Neural cell (in vitro differentiated cells): Measurements from ENCODE around the gene GPSM3. TPM values are rescaled to one million over a fixed set of nuclear protein-coding genes. Genes with fewer than 3 reads are reported as not detected.

Experiments
- H2AFZ ChIP-seq: fragments of 200-600, 300-800 bp; sonication (generic), shearing (Covaris generic); 2 replicates; pipeline ENCODE4 v1.6.0; 2014; ENCODE audit warnings: low read depth, mild to moderate bottlenecking, antibody characterized with exemption, low read length, moderate library complexity
- H3F3A ChIP-seq: fragments of 200-600 bp; shearing (Covaris generic); 2 replicates; pipeline ENCODE4 v1.6.1; 2016; ENCODE audit warnings: mild to moderate bottlenecking, moderate library complexity, mixed read lengths, antibody characterized with exemption, low read length; ENCODE audit not compliant: insufficient read depth, poor library complexity, severe bottlenecking
- H3K27ac ChIP-seq: fragments of 200-600, 300-800 bp; sonication (generic), shearing (Covaris generic); 2 replicates; pipeline ENCODE4 v1.5.1; 2014; ENCODE audit warnings: mild to moderate bottlenecking, low read length, moderate library complexity
- H3K27me3 ChIP-seq: fragments of 300-800, 200-600 bp; sonication (generic), shearing (Covaris generic); 2 replicates; pipeline ENCODE4 v1.6.0; 2014; ENCODE audit warnings: mild to moderate bottlenecking, low read depth, low read length, moderate library complexity; ENCODE audit not compliant: insufficient read depth
- H3K36me3 ChIP-seq: fragments of 300-800, 200-600 bp; sonication (generic), shearing (Covaris generic); 2 replicates; pipeline ENCODE4 v1.5.1; 2014; ENCODE audit warnings: mild to moderate bottlenecking, antibody characterized with exemption, low read length, moderate library complexity; ENCODE audit not compliant: insufficient read depth
- H3K4me2 ChIP-seq: fragments of 300-800, 200-600 bp; sonication (generic), shearing (Covaris generic); 2 replicates; pipeline ENCODE4 v1.6.0; 2014; ENCODE audit warnings: mild to moderate bottlenecking, low read length
- H3K4me3 ChIP-seq: fragments of 300-800, 200-600 bp; sonication (generic), shearing (Covaris generic); 2 replicates; pipeline ENCODE4 v1.5.1; 2014; ENCODE audit warnings: mild to moderate bottlenecking, low read length, moderate library complexity
- H3K79me2 ChIP-seq: fragments of 200-600 bp; shearing (Covaris generic); replicated peaks from 2 replicates; pipeline ENCODE4 v1.6.0; 2014; ENCODE audit warnings: mild to moderate bottlenecking, low read length, moderate library complexity; ENCODE audit not compliant: insufficient read depth
- H3K9ac ChIP-seq: fragments of 300-800, 200-600 bp; sonication (generic), shearing (Covaris generic); 2 replicates; pipeline ENCODE4 v1.6.1; 2016; ENCODE audit warnings: mild to moderate bottlenecking, low read length, mixed read lengths
- H3K9me2 ChIP-seq: fragments of 200-600 bp; shearing (Covaris generic); 2 replicates; pipeline ENCODE4 v1.6.1; 2016; ENCODE audit warnings: mild to moderate bottlenecking, low read length, mixed read lengths; ENCODE audit not compliant: insufficient read depth
- H3K9me3 ChIP-seq: fragments of 200-600, 300-800 bp; sonication (generic), shearing (Covaris generic); 2 replicates; pipeline ENCODE4 v1.6.1; 2016; ENCODE audit warnings: mild to moderate bottlenecking, mixed run types, low read length, moderate library complexity, mixed read lengths
- H4K20me1 ChIP-seq: fragments of 200-600 bp; shearing (Covaris generic); 2 replicates; pipeline ENCODE4 v1.6.1; 2016; ENCODE audit warnings: mild to moderate bottlenecking, mixed run types; ENCODE audit not compliant: insufficient read depth
- EP300 ChIP-seq: fragments of 450-650 bp; conservative IDR thresholded peaks from 2 replicates; pipeline ENCODE4 v1.6.1; 2014; ENCODE audit warnings: antibody characterized with exemption, mild to moderate bottlenecking, moderate library complexity; ENCODE audit not compliant: poor library complexity, severe bottlenecking
- EZH2 ChIP-seq: fragments of 200-600, 300-800 bp; shearing (Covaris generic), sonication (generic); IDR thresholded peaks from 2 replicates; pipeline ENCODE4 v1.6.1; 2014; ENCODE audit warnings: antibody characterized with exemption, low read length, borderline replicate concordance, mild to moderate bottlenecking; ENCODE audit not compliant: insufficient read depth, poor library complexity, severe bottlenecking
- MXI1 ChIP-seq: fragments of 450-650 bp; conservative IDR thresholded peaks from 2 replicates; pipeline ENCODE4 v1.6.1; 2014; ENCODE audit warnings: antibody characterized with exemption, mild to moderate bottlenecking; ENCODE audit not compliant: poor library complexity, severe bottlenecking
- POLR2AphosphoS5 ChIP-seq: IDR thresholded peaks from 2 replicates; pipeline ENCODE4 v1.6.1; 2012
- RAD21 ChIP-seq: fragments of 450-650 bp; conservative IDR thresholded peaks from 2 replicates; pipeline ENCODE4 v1.6.1; 2014; ENCODE audit warnings: antibody characterized with exemption, mild to moderate bottlenecking, moderate library complexity
- SMC3 ChIP-seq: fragments of 450-650 bp; conservative IDR thresholded peaks from 2 replicates; pipeline ENCODE4 v1.6.1; 2014; ENCODE audit warnings: antibody characterized with exemption, mild to moderate bottlenecking, moderate library complexity; ENCODE audit not compliant: poor library complexity
- TAF1 ChIP-seq: IDR thresholded peaks from 2 replicates; pipeline ENCODE4 v1.6.1; 2012; ENCODE audit warnings: low read depth
- polyA plus RNA-seq: library from polyadenylated mRNA; depleted of rRNA; stranded (reverse); fragments of >200 nt; gene quantifications from 2 replicates; pipeline ENCODE4 v1.2.3, GENCODE V29; 2014
- TF ChIP-seq, protein P1 (sequence below): fragments of 450-650 bp; IDR thresholded peaks from 2 replicates; pipeline ENCODE4 v1.5.1; 2014; ENCODE audit warnings: antibody characterized with exemption, mild to moderate bottlenecking, moderate library complexity; ENCODE audit not compliant: poor library complexity, severe bottlenecking
- TF ChIP-seq, protein P2 (sequence below): IDR thresholded peaks from 2 replicates; pipeline ENCODE4 v1.6.1; 2012; ENCODE audit warnings: borderline replicate concordance

Gene GPSM3
- polyA plus RNA-seq, 1 donor from 2014 or later: 1.2 TPM

DNA sequence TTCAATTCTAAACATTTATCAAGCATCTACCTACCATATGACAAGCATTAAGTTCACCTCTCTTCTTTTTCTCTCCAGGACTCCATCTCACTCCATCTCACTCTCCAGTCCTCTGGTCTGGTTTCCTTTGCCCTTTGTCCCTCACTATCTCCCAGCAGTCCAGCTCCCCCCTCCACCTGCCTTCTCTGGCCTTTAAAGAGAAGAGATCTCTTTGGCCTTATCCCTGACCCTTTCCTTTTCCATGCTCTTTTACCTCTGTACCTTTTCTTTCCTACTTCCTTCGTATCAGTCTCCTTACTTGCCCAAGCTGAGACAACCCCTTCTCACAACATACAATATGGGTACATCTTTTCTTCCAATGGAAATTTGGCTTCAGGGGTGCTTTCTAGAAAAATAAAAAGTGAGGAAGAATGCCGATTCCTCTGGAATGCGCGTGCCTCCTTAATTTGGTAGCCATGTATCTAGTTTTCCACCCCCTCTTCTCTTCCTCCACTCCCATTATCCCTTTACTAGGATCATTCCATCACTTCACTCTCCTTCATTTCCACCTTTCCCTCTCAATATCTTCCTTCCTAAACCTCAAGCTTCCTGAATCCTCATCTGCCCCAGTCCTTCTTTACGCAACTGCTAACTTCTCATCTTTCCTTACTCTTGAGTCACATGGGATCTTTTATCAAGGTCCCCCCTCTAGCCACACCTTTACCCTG lies 15.8 kb downstream of the GPSM3 start:
- Histone ChIP-seq H3K9ac (peak overlapping the region; percentile 99), H4K20me1 (no peaks in the 10 kb centered on the region), H3K27ac (peak overlapping the region; percentile 97), H3K79me2 (peaks cover 51% of the 10 kb centered on the region), H3K9me2 (no peaks in the 10 kb centered on the region), H3K9me3 (no peaks in the 10 kb centered on the region), H3K4me2 (peak overlapping the region; percentile 90), H3F3A (peaks cover 4% of the 10 kb centered on the region), H3K27me3 (no peaks in the 10 kb centered on the region), H2AFZ (peak overlapping the region; percentile 34), H3K4me3 (peak overlapping the region; percentile 91), H3K36me3 (no peaks in the 10 kb centered on the region)
- TF ChIP-seq MXI1: no peak
- TF ChIP-seq, protein P1, sequence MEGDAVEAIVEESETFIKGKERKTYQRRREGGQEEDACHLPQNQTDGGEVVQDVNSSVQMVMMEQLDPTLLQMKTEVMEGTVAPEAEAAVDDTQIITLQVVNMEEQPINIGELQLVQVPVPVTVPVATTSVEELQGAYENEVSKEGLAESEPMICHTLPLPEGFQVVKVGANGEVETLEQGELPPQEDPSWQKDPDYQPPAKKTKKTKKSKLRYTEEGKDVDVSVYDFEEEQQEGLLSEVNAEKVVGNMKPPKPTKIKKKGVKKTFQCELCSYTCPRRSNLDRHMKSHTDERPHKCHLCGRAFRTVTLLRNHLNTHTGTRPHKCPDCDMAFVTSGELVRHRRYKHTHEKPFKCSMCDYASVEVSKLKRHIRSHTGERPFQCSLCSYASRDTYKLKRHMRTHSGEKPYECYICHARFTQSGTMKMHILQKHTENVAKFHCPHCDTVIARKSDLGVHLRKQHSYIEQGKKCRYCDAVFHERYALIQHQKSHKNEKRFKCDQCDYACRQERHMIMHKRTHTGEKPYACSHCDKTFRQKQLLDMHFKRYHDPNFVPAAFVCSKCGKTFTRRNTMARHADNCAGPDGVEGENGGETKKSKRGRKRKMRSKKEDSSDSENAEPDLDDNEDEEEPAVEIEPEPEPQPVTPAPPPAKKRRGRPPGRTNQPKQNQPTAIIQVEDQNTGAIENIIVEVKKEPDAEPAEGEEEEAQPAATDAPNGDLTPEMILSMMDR: no peak
- TF ChIP-seq POLR2AphosphoS5: no peak
- no peak for TF ChIP-seq EZH2
- TF ChIP-seq RAD21: no peak
- TF ChIP-seq SMC3: no peak
- TF ChIP-seq, protein P2, sequence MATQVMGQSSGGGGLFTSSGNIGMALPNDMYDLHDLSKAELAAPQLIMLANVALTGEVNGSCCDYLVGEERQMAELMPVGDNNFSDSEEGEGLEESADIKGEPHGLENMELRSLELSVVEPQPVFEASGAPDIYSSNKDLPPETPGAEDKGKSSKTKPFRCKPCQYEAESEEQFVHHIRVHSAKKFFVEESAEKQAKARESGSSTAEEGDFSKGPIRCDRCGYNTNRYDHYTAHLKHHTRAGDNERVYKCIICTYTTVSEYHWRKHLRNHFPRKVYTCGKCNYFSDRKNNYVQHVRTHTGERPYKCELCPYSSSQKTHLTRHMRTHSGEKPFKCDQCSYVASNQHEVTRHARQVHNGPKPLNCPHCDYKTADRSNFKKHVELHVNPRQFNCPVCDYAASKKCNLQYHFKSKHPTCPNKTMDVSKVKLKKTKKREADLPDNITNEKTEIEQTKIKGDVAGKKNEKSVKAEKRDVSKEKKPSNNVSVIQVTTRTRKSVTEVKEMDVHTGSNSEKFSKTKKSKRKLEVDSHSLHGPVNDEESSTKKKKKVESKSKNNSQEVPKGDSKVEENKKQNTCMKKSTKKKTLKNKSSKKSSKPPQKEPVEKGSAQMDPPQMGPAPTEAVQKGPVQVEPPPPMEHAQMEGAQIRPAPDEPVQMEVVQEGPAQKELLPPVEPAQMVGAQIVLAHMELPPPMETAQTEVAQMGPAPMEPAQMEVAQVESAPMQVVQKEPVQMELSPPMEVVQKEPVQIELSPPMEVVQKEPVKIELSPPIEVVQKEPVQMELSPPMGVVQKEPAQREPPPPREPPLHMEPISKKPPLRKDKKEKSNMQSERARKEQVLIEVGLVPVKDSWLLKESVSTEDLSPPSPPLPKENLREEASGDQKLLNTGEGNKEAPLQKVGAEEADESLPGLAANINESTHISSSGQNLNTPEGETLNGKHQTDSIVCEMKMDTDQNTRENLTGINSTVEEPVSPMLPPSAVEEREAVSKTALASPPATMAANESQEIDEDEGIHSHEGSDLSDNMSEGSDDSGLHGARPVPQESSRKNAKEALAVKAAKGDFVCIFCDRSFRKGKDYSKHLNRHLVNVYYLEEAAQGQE: no peak
- TF ChIP-seq EP300: no peak
- TF ChIP-seq TAF1: no peak

DNA sequence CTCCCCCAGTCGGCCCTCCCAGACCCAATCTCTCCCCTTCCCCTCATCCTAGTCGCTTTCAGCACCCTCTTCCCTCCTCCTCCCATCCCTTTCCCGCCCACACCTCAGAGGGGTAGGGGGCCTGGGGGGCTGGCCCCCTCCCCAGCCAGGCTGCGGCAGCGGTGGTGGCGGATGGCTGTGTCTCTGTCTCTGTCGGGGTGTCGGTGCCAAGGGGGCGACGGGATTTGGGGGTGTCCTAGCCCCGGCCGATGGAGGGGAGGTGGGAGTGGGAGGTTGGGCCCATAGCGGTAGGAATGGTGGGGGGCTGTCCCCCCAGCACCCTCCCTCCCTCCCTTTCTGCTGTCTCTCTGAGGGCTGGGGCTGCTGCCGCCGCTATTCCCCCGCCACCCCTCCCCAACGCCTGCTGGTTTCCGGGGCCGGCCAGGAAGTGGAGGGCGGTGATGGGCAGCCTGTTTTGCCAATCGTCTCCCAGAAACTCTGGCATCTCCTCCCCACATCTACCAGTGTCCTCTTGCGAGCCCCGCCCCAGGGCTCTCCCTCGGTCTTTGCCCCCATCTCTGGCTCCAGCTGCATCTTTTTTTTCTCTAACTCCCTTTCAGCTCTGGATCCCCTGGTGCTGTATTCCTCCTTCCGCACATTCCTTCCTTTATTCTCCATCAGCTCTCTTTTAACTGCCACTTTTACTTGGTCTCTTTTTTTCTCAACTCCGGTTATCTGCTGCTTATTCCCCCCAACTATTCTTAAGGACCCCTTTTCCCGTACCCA lies 16.6 kb downstream of the GPSM3 start, which contains the start of gene AGPAT1:
AGPAT1 (minus strand) TSS at position 374 of the 765 bp plus-strand sequence. CDS start 4,588 bp downstream, outside the sequence.
- Histone ChIP-seq H4K20me1 (no peaks in the 10 kb centered on the region), H3K9me3 (no peaks in the 10 kb centered on the region), H3K4me2 (peak within 1 kb of the TSS; percentile 90), H3F3A (peaks cover 4% of the 10 kb centered on the region), H3K27me3 (no peaks in the 10 kb centered on the region), H3K79me2 (peaks cover 51% of the 10 kb centered on the region), H2AFZ (peak within 1 kb of the TSS; percentile 69), H3K9me2 (no peaks in the 10 kb centered on the region), H3K9ac (peak within 1 kb of the TSS; percentile 99), H3K27ac (peak within 1 kb of the TSS; percentile 97), H3K4me3 (peak within 1 kb of the TSS; percentile 91), H3K36me3 (no peaks in the 10 kb centered on the region)
- TF ChIP-seq MXI1: peak; percentile 30
- TF ChIP-seq POLR2AphosphoS5: peak; percentile 89
- TF ChIP-seq TAF1: peak; percentile 83
- TF ChIP-seq EP300: no peak
- TF ChIP-seq SMC3: peak; percentile 27
- TF ChIP-seq, protein P2: no peak
- TF ChIP-seq RAD21: no peak
- TF ChIP-seq EZH2: no peak
- TF ChIP-seq, protein P1: no peak
